Glomerular visceral epithelial cell (primary cell): ENCODE measurements around the gene KCNIP3.
A peak's percentile ranks its signal among the peaks of the same experiment; 100 is the strongest.

Source experiments
- DNase-seq: peaks from one replicate; pipeline ENCODE4 v3.0.0-alpha.2; 2016; ENCODE audit errors: extremely low spot score

KCNIP3 gene

GRCh38 chr2:95294579-95295250 lies 2.4 kb upstream of the KCNIP3 start:
- DNase-seq: no peak

GRCh38 chr2:95295376-95295775 lies 1.8 kb upstream of the KCNIP3 start:
- DNase-seq: no peak

GRCh38 chr2:95296011-95296410 lies 1.1 kb upstream of the KCNIP3 start:
- DNase-seq: no peak

- DNase-seq: no peak
Measured at GRCh38 chr2:95297639-95298395, 670 bp downstream of the KCNIP3 start.

- no peak for DNase-seq
Measured at GRCh38 chr2:95298486-95299111, 1.5 kb downstream of the KCNIP3 start.

- DNase-seq: no peak
Measured at GRCh38 chr2:95299961-95300360, 2.8 kb downstream of the KCNIP3 start.

- peak; percentile 75 for DNase-seq
Measured at GRCh38 chr2:95300450-95300849, 3.3 kb downstream of the KCNIP3 start.

GRCh38 chr2:95301186-95301585 lies 4.0 kb downstream of the KCNIP3 start:
- no peak for DNase-seq

GRCh38 chr2:95301876-95302641 lies 4.9 kb downstream of the KCNIP3 start:
- no peak for DNase-seq

- no peak for DNase-seq
Measured at GRCh38 chr2:95303191-95303919, 6.2 kb downstream of the KCNIP3 start.

- DNase-seq: peak; percentile 26
Measured at GRCh38 chr2:95305380-95306061, 8.4 kb downstream of the KCNIP3 start.

- DNase-seq: no peak
Measured at GRCh38 chr2:95306336-95306895, 9.3 kb downstream of the KCNIP3 start.

GRCh38 chr2:95307036-95307435 lies 9.9 kb downstream of the KCNIP3 start:
- no peak for DNase-seq

GRCh38 chr2:95307878-95308277 lies 10.7 kb downstream of the KCNIP3 start:
- no peak for DNase-seq

- DNase-seq: no peak
Measured at GRCh38 chr2:95308426-95308990, 11.4 kb downstream of the KCNIP3 start.

GRCh38 chr2:95309599-95309998 lies 12.5 kb downstream of the KCNIP3 start:
- peak; percentile 51 for DNase-seq

- DNase-seq: no peak
Measured at GRCh38 chr2:95310216-95310615, 13.1 kb downstream of the KCNIP3 start.

GRCh38 chr2:95310651-95311050 lies 13.5 kb downstream of the KCNIP3 start:
- peak; percentile 63 for DNase-seq

- DNase-seq: no peak
Measured at GRCh38 chr2:95311815-95312542, 14.8 kb downstream of the KCNIP3 start.
